Sigmoid colon (tissue), 4 donors: ENCODE results near the gene ROS1.

ENCODE experiments used
- CTCF ChIP-seq, 4 experiments: fragments of 450-650 bp in 3 of 4; fragments of 200-600 bp in 1 of 4; IDR thresholded peaks; one replicate each; pipeline ENCODE4 v1.5.1; 2016 to 2019; ENCODE audit warnings: antibody characterized with exemption in 4 of 4, mild to moderate bottlenecking in 3 of 4, moderate library complexity in 2 of 4
- EP300 ChIP-seq, 4 donors: sonication (generic); formaldehyde crosslinking; IDR thresholded peaks; one replicate each; pipeline ENCODE4 v1.6.1; 2017; ENCODE audit warnings: antibody characterized with exemption in 4 of 4
- POLR2A ChIP-seq, 2 donors: fragments of 450-650 bp; IDR thresholded peaks; one replicate each; pipeline ENCODE4 v1.6.1; 2016; ENCODE audit warnings: antibody characterized with exemption in 2 of 2, mild to moderate bottlenecking in 2 of 2, moderate library complexity in 2 of 2
- POLR2AphosphoS5 ChIP-seq, 4 donors: sonication (generic); formaldehyde crosslinking; IDR thresholded peaks; one replicate each; pipeline ENCODE4 v1.6.1; 2017; ENCODE audit warnings: antibody characterized with exemption in 4 of 4

- no peak for TF ChIP-seq CTCF (IDR thresholded peaks at IDR 0.05)
- no peak for TF ChIP-seq EP300 (IDR thresholded peaks at IDR 0.05)
- TF ChIP-seq POLR2A (IDR thresholded peaks at IDR 0.05), result no peak
- TF ChIP-seq POLR2AphosphoS5 (IDR thresholded peaks at IDR 0.05), result no peak
These were observed 95.8 kb downstream of the ROS1 start for GRCh38 chr6:117329926-117330325.
